Measurements from ENCODE around the gene RSAD1.

DNA sequence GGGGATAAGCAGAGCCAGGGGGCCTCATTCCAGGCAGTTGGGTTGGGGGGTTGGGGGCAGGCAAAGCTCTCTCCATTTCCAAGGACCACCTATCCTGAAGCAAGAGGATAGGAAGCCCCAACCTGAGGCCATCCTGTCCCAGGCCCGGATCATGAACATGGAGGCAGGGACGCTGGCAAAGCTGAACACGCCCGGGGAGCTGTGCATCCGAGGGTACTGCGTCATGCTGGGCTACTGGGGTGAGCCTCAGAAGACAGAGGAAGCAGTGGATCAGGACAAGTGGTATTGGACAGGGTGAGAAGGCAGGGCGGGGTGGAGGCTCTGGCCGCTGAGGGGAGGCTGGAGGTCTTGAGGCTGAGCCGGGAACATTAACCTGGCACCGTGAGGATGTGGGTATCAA lies 6.4 kb upstream of the RSAD1 start:
- TF ChIP-seq, protein P1, sequence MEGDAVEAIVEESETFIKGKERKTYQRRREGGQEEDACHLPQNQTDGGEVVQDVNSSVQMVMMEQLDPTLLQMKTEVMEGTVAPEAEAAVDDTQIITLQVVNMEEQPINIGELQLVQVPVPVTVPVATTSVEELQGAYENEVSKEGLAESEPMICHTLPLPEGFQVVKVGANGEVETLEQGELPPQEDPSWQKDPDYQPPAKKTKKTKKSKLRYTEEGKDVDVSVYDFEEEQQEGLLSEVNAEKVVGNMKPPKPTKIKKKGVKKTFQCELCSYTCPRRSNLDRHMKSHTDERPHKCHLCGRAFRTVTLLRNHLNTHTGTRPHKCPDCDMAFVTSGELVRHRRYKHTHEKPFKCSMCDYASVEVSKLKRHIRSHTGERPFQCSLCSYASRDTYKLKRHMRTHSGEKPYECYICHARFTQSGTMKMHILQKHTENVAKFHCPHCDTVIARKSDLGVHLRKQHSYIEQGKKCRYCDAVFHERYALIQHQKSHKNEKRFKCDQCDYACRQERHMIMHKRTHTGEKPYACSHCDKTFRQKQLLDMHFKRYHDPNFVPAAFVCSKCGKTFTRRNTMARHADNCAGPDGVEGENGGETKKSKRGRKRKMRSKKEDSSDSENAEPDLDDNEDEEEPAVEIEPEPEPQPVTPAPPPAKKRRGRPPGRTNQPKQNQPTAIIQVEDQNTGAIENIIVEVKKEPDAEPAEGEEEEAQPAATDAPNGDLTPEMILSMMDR (IDR thresholded peaks at IDR 0.05), result no peak
- no peak for TF ChIP-seq POLR2A (IDR thresholded peaks at IDR 0.05)

Data from thyroid gland (tissue), 4 donors.